H1 (cell line): ENCODE results near the gene KMT5B. TPM values are rescaled to one million over a fixed set of nuclear protein-coding genes. Genes with fewer than 3 reads are reported as not detected.

Source experiments
- USF2 ChIP-seq: IDR thresholded peaks from 2 replicates; pipeline ENCODE4 v1.6.1; 2011; ENCODE audit warnings: low read length, improper control_type of control experiment
- polyA plus RNA-seq, 7 experiments: library from polyadenylated mRNA; depleted of rRNA in 3 of 7; stranded (reverse) in 5 of 7; unstranded in 2 of 7; fragments of >200 nt in 5 of 7; fragments of 200-250 nt in 2 of 7; gene quantifications; 1 replicate in 5 of 7; 2 replicates in 1 of 7; 4 replicates in 1 of 7; pipeline versions ENCODE4 v1.2.1 to v1.2.3, GENCODE V29; 2011 to 2013; ENCODE audit warnings: missing spikeins in 2 of 7, mixed read lengths in 2 of 7
- total RNA-seq: library from RNA; stranded (reverse); fragmentation: NEBNext Ultra II Directional; extraction: Animal tissue kit (Norgen Biotek cat#: 25700); gene quantifications from 2 replicates; pipeline ENCODE4 v1.2.1, GENCODE V29; 2021

Gene KMT5B
- total and polyA plus RNA-seq, 2 of the 8 experiments (the other 6 are each of a cell fraction or from before 2014, with no cell fraction given), result 11.0 to 40.8 TPM

DNA sequence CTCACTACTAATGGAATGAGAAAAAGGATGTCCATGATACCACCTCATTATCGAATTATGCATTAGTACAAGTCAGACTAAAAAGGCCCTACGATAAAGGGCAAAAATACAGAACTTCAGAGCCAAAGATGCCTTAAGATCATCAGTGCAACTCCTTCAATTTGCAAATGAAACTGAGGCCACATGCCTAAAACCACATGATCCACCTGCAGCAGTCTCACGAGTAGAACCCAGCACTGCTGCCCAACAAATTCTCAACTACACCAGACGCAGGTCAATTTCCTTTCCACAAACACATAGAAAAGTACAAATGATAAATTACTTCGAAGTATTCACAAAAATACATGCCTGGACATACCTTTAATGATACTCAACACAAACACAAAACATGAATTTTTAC, 20.1 kb downstream of the KMT5B start (continued):
- peak; percentile 6; the same call in 1 of the 2 replicates for TF ChIP-seq USF2
